ENCODE measurements around the gene ROBO1.

Gene ROBO1

DNA sequence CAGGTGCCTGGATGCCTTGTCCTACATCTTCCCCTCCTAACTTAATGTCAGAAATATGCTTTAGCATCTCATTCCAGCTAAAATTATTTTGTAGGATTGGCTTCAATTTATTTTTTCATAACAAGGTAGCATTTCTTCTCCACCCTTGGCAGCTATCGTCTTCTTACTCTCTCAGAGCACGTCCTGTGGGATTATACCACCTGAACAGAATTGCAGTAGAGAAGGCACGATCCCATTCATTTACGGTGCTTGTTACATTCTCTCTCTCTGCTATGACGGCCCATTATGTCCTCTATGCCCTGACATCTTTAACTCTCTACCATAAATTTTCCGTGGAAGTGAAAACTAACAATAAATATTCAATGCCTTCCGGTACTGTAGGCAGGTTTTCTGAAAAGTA, 103.3 kb downstream of the ROBO1 start:
- no peak for DNase-seq

DNA sequence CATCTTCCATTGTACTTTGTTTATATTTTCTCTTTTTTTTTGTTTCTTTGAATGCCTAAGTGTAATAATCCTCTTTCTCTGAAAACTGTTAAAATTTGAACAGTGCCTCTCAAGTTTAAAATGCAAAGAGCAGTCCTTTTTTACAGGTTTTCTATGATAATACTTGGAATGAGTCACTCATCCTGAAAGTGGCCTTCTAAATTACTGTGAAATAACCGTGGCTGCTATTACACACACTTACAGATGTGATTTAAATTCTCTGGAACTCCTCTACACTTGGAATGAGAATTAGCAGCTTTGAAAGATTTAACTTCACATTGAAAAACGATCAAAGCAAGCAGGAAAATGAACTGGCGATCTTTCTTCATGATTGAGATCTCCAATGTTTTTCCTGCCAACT, 105.9 kb downstream of the ROBO1 start:
- no peak for DNase-seq

DNA sequence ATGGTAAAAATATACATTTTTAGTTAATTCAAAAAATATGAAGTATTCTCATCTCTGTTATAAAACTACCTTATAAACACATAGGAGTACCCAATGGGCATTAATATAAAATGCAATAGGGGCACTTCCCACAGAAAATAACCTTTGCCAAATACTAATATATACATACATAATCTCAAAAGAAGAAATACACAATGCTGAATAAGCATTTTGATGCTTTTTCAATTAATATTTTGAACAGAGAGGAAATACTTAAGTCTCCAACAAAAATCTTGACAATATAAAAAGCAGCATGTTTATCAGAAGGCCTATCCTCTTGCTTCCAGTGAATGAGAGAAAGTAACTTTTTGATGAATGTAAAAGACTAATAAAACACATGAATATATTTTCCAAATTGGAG, 110.7 kb downstream of the ROBO1 start:
- DNase-seq, result no peak

DNA sequence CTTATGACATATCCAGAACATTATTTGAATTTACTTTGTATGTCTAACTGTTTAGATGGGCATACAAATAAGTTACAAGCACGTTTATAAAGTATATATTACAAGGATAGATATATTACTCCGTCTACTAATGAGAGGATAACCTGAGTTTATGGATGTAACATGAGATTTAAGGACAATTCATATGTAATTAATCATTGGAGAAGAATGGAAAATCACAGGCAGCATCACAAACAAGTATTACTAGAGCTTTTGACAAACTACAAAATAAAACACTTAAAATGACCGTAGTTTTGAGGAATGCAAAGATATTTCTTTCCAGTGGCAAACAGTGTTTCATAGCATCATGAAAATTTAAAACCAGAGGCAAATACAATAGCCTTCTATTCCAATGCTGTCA, 113.8 kb downstream of the ROBO1 start:
- DNase-seq, result no peak

DNA sequence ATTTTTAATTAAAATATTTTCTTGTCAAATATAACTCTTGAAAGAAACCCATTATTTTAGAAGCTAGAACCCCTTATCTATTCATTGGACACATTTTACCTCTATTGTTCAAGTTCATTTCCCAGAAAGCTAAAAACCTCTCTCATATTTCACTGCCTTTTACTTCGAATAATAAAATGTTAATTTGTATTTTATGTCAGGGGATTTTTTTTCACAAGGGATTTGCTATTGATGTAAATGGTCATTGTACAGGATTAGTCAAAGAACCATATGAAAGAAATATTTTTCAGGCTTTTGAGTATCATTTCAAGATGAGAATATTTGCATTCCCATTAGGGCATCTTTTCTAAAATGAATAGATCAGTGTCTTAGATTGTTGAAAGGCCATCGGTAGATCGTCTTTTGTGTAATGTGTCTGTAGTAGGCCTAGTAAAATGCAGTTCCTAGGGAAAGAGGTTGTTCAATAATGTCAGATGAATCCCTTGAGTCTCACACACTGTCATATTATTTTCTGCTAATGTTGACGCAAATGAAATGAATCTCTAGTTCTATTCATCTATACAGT, 114.5 kb downstream of the ROBO1 start:
- DNase-seq, result no peak

DNA sequence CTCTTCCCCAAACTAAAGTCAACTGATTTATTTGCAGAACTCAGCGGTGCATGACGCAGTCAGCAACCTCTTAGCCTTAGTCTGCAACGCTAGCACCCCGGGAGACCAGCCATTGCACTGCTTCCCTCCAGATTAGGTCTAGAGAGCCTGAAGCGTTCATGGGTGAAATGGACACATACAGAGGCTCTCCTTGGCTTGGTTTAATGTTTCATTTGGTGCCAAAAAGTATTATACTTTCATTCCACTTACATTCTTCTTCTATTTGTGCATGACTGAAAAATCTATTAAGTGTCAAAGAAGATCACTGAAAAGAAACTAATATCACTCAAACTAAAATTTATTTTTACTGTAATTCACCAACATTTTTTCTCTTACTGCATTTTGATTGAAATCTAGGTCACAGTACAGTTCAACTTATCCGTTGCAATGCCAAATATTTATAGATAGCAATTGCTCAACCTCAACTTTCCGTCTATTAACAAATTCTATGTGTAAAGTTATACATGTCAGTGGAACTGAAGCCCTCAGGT, 116.2 kb downstream of the ROBO1 start:
- no peak for DNase-seq

DNA sequence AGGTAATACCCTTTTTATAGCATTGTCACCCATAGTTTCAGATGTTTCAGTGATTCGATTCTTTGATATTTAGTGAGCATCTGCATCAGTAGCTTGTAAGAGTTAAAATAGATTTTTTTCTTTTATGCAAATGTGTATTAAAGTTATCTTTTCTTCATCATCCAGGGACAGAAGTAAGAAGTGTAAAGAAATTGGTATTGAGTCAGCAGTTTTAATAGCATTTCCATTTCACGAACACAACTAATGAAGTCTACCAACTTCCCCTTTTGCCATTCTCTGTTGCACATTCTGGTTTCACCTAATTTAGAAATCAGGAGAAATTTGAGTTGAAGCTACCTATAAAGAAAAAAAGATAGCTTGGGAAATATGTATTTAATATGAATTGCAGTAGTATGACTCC, 127.9 kb downstream of the ROBO1 start:
- DNase-seq, result no peak

DNA sequence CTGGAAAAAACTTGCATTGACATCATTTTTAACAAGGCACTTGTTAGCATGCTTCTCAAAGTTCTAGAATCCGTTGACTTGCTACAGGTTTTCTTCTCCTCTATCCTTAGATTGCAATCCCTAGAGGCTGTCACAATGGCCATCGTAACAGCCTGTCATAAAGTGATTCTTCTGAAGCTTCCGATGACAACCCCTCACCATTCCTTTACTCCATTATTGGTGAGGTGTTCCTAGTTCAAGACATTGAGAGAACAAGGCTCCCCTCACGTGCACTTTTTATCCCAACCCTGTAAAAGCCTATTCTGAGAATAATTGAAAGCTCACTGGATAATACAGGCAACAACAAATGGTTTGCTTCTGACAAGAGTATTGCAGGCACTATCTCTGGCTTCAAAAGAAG, 131.4 kb downstream of the ROBO1 start:
- DNase-seq, result no peak

DNA sequence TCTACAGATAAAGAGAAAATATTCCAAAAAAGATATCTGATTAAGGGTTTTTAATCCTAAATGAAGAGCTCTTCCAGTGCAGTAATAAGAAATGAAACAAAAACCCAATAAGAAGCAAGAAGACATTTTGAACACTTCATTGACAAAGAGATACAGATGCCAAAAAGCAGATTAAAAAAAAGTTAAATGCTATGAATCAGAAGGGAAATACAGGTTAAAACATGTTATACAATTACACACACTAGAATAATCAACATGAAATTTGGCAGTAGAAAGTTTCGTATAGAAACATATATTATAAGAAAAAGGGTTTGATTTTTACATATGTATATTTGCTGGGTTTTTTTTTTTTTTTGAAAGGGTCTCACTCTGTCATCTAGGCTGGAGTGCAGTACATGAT, 135.0 kb downstream of the ROBO1 start:
- no peak for DNase-seq

DNA sequence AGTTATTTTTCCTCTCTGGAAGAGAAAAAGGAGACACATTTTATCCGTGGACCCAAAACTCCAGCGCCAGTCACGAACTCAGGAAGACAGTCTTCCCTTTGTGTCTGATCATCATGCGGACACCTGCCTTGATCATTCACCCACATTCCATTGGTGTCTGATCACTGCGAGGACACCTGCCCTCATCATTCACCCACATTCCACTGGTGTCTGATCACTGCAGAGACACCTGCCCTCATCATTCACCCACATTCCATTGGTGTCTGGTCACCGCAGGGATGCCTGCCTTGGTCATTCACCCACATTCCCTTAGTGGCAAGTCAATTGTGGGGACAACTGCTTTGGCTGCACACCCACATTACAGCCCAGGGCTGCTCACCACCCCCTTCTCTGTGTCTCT, 148.9 kb downstream of the ROBO1 start:
- no peak for DNase-seq

DNA sequence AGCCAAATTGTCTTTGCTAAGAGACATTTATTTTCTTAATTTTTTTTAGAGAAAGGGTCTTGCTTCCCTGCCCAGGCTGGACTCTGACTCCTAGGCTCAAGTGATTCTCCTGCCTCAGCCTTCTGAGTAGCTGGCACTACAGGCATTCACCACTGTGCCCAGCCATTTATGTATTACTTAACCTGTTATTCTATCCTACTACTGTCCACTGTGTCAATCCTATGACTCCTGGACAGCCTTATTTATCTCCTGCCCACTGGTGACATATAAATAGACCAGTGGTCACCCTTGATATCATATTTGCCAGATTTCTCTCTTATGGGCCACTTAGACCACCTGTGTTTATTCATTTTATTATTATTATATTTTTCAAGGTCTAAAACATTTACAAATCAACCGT, 161.4 kb downstream of the ROBO1 start:
- no peak for DNase-seq

DNA sequence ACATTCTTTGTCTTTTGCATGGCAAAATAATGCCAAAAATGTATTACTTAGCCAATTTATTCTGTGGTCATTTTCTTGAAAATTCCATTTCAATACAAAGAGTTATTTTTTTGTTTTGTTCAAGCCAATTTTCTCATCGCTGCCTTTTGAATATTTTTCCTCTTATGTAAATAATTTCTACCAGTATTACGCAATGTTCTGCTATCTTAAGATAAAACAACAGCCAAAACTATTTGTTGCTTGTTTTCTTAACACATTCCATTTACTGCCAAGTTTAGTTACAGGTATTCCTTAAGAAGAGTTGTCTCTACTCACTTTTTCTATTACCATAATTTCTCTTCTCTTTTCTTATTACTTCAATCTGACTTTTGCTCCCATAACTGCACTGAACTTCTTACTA, 163.1 kb downstream of the ROBO1 start:
- DNase-seq, result no peak

DNA sequence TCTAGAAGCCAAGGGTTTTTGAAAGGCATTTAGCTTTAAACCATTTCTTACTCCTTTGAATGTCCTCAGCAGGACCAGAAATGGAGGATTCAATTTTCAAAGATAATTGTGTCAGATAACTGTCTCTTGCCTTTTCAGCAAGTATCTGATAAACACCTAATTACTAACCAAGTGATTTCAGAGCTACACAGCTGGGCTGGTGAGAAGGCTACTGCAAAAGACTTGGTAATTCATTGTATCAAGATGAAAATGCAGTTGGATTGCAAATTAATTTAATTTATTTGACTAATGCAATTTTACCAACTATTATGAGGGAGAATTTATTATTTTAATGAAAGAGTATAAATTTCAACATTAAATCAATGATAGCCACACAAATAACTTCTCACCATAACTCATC, 165.4 kb downstream of the ROBO1 start:
- DNase-seq, result no peak

DNA sequence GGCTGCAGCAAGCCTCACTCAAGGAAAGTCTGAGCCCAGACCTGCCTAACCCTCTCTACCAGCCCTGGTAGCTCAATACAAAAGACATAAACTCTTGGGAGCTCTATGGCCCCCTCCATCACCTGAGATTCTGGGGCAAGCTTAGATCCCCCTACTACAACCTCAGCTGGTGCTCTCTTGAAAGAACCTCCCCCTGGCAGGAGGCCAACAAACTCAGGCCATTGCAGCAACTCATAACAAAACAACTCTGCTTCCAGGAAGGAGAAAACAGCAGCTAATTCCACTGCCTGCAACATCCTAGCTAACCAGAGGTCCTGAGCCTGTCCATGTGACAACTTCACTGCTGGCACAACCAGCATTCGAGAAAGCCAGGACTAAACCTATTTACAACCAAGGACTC, 169.2 kb downstream of the ROBO1 start:
- no peak for DNase-seq

DNA sequence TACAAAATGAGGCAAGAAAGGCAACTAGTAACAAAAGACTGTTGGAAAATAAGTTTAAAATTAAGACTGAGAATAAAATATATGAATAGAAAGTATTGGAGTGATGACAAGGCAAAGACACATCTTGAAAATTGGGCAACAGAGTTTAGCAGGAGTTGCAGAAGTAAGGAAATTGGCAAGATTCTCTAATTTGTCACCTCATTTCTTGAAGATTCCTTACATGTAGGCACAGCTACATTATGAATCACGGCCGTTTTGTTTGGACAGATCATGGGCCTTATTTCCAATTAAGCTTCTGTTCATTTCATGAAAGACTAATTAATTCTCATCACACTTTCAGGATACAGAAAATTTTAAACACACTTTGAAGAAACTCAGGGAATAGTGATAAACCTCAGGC, 170.1 kb downstream of the ROBO1 start:
- DNase-seq, result no peak

DNA sequence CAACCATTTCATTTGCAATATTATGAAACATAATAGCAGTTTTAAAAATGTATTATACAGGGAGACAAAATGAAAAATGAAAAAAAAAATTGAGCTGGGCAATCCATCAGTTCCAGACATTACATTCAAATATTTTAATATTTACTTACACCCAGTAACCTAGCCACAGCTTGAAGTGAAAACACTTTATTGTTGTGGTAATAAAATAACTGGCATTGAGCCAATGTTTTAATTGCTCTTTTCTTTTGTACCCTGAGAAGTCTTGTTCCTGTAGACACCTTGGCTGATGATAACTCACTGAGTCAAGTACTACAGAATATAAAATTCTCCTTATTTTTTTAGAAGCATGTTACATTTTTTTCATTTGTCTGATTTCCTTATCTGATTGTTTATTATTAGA, 180.6 kb downstream of the ROBO1 start:
- no peak for DNase-seq

DNA sequence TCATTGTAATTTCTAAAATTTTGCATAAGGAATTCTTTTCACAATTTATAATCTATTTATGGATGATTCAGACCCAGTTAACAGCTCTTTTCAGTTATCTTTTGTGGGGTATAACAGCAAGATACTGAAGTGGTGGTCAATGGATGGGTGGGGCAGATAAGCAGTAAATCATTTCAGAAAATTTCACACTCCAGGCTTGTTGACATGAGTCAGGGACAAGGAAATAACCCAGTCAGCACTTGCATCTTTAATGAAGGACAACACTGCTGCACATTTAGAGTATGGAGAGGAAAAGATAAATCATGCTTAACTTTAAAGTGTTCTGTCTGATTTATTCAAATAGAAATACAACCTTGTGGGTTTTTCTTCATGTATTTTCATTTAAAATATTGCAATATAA, 181.6 kb downstream of the ROBO1 start:
- no peak for DNase-seq

DNA sequence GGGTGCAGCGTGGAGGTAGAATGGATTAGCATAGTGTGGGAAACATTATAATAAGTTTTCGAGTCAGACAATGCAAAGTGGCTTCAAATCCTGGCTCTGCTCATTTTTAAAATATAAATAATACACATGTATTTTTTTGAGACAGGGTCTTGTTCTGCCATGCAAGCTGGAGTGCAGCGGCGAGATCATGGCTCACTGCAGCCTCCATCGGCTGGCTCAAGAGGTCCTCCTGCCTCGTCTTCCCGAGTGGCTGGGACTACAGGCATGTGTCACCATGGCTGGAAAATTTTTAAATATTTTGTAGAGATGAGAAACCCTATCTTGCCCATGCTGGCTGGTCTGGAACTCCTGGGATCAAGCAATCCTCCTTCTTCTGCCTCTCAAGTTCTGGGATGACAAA, 194.9 kb downstream of the ROBO1 start:
- DNase-seq, result no peak

DNA sequence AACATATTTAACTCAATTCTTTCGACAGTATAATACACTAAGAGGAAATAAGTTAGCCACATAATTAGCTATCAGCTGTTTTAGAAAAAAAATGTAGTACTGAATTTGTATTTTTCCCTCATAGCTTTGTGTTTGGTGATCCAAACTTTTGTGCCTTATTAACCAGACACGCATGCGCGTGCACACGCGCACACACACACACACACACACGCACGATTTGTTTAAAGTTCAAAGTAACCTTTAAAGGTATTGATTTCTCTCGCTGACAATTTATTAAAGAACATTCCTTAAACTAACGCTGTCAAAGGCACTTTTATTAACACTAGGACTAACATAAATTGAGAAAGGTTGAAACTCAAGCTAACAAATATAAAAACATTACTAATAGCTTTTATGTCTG, 198.9 kb downstream of the ROBO1 start:
- DNase-seq, result no peak

DNA sequence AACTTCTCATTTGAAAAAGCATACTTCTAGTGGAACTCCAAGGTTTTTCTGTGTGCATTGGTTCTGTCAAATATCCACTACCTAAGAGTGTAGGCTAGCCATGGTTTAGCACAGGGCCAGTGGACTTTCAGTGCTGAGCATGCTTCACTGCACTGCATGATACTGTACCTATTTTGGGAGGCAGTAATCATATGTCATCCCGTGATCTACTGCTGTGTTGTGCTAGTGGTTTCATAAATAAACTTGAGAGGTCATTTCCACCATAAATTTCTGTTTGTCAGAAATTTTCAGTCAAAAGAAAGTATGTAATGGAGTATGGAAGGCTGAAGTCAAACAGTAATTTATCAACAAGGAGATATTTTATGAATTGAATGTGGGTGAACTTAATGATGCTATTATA, 203.6 kb downstream of the ROBO1 start:
- DNase-seq, result no peak

DNA sequence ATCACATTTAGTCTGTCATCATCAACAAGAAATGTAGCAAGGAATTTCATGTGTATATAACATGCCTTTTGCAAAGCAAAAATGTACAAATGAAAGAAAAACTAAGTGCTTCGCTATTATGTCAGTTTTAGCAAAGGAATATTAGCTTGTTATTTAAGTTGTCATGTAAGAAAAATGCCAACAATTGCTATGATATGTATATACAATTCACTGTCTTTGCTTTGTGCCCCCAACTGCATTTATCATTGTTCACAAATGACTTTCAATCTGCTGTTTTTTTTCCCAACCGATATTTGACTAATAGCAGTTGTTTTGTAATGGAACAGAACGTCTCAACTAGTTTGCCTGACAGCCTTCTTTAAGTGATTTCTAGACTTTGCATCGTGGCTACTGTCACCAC, 207.1 kb downstream of the ROBO1 start:
- no peak for DNase-seq

DNA sequence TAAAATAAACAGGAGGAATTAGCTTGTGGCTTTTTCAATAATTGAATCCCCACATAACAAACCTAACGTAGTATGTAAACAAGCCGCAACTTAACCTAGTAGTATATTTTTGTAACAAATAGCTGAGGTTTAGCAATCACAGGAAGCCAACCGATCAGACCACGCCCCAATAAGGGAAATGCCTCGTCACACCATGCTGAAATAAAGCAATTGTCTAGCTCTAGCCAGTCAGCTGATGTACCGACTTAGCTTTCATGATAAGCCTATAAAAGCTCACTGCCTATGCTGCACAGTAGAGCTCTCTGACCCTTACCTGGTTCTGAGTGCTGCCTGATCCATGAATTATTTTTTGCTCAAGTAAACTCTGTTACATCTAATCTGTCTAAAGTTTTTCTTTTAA, 208.9 kb downstream of the ROBO1 start:
- no peak for DNase-seq

DNA sequence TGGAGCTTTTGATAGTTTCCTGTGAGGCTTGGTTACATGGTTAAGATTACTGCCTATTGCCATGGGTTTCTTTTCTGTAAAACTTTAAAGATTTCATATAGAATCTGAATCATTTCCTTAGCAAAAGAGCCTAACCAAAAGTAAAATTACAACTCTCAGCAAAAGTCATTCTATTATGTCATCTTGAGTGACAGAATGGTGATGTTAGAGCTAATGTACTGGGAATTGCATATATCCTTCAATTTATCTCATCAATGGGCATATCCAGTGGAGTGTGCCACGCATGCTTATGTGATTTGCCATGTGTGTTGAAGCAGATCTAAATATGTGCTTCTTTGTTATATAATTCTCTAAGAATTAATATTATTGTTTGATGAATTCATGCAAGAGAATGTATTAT, 212.1 kb downstream of the ROBO1 start:
- no peak for DNase-seq

DNA sequence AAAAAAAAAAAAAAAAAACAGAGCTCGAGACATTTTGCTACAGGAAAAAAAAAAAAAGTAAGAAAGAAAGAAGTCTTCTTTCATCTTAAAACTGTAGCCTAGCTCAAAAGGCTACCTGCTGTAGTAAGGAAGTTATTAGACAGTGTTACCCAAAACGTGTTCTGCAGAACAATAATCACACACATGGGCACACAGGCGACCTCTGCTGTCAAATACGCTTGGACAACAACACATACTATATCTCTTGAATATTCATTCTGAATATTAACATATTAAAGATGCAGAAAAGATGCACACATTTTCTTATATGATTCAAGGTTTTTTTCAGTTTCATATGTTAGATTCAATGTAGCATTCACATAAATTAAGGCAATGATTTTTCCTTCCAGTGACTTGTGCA, 215.8 kb downstream of the ROBO1 start:
- DNase-seq, result no peak

DNA sequence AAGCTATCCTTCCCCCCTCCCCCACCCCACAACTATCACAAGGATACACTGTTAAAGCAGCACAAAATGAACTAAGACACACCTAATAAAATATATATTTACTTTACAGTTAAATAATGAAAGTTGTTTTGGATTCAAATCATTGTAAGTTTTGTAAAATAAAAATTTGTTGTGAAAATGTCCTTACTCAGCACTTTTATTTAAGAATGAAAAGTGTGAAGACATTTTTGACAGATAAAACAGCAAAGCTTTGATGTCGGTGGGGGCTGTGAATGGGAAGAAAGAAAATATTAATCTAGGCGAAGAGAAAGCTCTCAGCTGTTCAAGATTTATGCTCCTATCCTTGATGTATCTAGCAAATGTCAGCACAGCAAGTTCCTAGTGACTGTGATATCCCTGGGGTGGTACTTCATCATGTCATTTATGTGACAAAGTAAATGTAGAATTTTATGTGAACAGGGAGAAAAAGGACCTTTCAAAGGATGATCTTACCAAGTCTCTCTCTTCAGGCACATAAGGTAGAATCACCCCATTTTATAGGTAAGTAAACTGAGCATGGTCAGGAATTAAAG, 216.4 kb downstream of the ROBO1 start:
- no peak for DNase-seq

All from SW 1271 (cell line).